ENCODE measurements around the gene MAP2K7. TPM values are rescaled to one million over a fixed set of nuclear protein-coding genes. Genes with fewer than 3 reads are reported as not detected.

Gene MAP2K7
- total and polyA plus RNA-seq, 12 donors: 13.1 to 53.8 (median 24.6) TPM

GRCh38 chr19:7868671-7869452 is 34.8 kb upstream of the MAP2K7 start:
- TF ChIP-seq CTCF (IDR thresholded peaks at IDR 0.05): peak; percentile 61 to 88 (median 80)
- Histone ChIP-seq H3K4me3 (peak overlapping the region; percentile 23 to 56 (median 46)), H3K36me3 (peaks cover 0 to 3% (median 0%) of the 10 kb centered on the region in 9 donors), H3K27me3 (peaks cover 6 to 67% (median 59%) of the 10 kb centered on the region in 7 donors), H3K9me3 (no peaks in the 10 kb centered on the region), H3K27ac (peak overlapping the region in 3 of 10 donors; percentile 20 to 50 (median 28)), H3K4me1 (peaks cover 8 to 49% (median 35%) of the 10 kb centered on the region in 9 donors)
- DNase-seq: peak; percentile 53 to 69
- intact Hi-C loops (cut with DNase I): no loop called here
- ATAC-seq: peak in 7 of 8 donors; percentile 35 to 84 (median 59)
- WGBS, 2 donors: 1 to 2% methylated on average over 49 to 67 of the region's 67 CpGs

- DNase-seq: peak; percentile 30 to 66
- ATAC-seq: peak; percentile 12 to 59 (median 27)
- 2 to 4% methylated on average over 42 to 47 of the region's 47 CpGs for WGBS, 2 donors
- intact Hi-C loops (cut with DNase I): no loop called here
- no peaks in the 10 kb centered on the region for H3K36me3 ChIP-seq
- peaks cover 8 to 53% (median 38%) of the 10 kb centered on the region in 9 donors for H3K4me1 ChIP-seq
- peak overlapping the region in 4 of 10 donors; percentile 19 to 50 (median 24) for H3K27ac ChIP-seq
- TF ChIP-seq CTCF (IDR thresholded peaks at IDR 0.05): peak in 4 of 9 donors; percentile 1 to 41 (median 21)
- peak overlapping the region; percentile 23 to 56 (median 46) for H3K4me3 ChIP-seq
- H3K9me3 ChIP-seq: no peaks in the 10 kb centered on the region
- peaks cover 6 to 67% (median 56%) of the 10 kb centered on the region in 7 donors for H3K27me3 ChIP-seq
Measured at GRCh38 chr19:7869453-7869909, 34.2 kb upstream of the MAP2K7 start.

- H3K4me3 ChIP-seq: peak overlapping the region in 9 of 10 donors; percentile 27 to 56 (median 46)
- H3K36me3 ChIP-seq: no peaks in the 10 kb centered on the region
- intact Hi-C loops (cut with DNase I): no loop called here
- H3K27me3 ChIP-seq: peaks cover 6 to 67% (median 55%) of the 10 kb centered on the region in 7 donors
- 16 to 24% methylated on average over 30 of the region's 30 CpGs for WGBS, 2 donors
- TF ChIP-seq CTCF (IDR thresholded peaks at IDR 0.05): no peak
- H3K27ac ChIP-seq: peak overlapping the region in 2 of 10 donors; percentile 19 to 50
- no peaks in the 10 kb centered on the region for H3K9me3 ChIP-seq
- DNase-seq: peak in 1 of 2 donors; percentile 29
- ATAC-seq: peak in 2 of 8 donors; percentile 4 to 25
- H3K4me1 ChIP-seq: peaks cover 8 to 57% (median 38%) of the 10 kb centered on the region in 9 donors
Measured at GRCh38 chr19:7869910-7870511, 33.7 kb upstream of the MAP2K7 start.
